Eye (tissue), 1 donor: ENCODE results near the gene GRIN3A.
"Not testable (repeated sequence)": the region's sequence is repeated elsewhere in the genome, so short reads cannot be mapped to it uniquely, and the experiment has no call there.

Experiments used
- DNase-seq: peaks from one replicate; pipeline ENCODE4 v3.0.0-alpha.2; 2015

GRIN3A gene

GRCh38 chr9:101738566-101739183 lies at the start of gene GRIN3A:
GRIN3A (minus strand) TSS chr9:101738647; CDS start chr9:101737979, 668 bp downstream.
- DNase-seq = peak; percentile 66

DNA sequence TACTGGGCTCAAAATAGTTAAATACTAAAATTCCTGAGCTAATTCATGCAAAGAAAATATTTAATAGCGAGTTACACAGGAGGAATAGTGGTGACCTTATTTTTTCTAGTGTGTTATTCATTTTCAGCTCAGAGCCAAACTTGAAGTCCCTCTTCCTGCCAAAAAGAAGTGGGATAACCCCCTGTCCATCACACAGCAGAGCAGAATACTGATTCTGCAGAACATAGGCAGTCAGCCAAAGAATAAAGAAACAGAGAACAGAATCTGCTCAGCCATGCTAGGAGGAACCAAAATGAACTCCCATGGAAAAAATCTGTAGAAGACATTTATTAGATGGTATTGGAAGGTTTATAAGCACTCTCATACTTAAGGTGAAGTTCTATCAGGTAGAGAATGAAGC lies 49.4 kb upstream of the GRIN3A start:
- DNase-seq = no peak

DNA sequence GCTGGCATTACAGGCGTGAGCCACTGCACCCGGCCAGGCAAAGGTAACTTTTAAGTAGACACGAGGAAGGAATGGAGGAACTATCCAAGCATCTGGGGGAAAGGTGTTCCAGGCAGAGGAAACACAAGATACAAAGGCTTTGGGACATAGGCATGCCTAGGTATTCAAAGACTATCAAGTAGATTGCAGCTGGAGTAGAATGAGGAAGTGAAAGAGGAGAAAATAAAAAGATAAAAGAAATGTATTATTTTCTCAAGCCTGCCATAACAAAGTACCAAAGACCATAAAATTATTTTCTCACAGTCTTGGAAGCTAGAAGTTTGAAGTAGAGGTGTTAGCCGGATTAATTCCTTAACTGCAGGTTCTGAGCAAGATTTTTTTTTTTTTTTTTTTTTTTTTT lies 39.9 kb upstream of the GRIN3A start:
- no peak for DNase-seq

- DNase-seq = no peak
These were observed 26.0 kb upstream of the GRIN3A start for GRCh38 chr9:101764472-101764871.

GRCh38 chr9:101758304-101758930 lies 20.0 kb upstream of the GRIN3A start:
- peak; percentile 40 for DNase-seq

DNA sequence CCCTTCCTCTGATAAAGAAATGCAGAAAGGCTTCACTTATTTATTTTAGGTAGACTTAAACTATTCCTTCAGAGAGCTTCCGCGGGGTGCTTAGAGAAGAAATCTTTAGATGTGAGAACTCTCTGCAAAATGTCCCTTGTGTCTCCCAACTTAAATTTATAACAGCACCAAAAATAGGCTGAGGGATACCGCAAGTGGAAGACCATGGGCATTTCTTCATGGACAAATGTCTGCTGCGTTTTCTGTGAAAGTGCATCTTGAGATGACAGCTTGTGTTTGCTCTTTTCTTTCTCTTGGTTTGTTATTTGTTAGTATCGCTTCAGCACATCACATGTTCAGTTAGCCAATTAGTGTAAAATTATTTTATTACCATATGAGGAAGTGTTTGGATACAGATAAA lies 15.3 kb upstream of the GRIN3A start:
- no peak for DNase-seq

GRCh38 chr9:101751895-101752294 lies 13.4 kb upstream of the GRIN3A start:
- DNase-seq = no peak

- no peak for DNase-seq
These were observed 864 bp upstream of the GRIN3A start for GRCh38 chr9:101739311-101739710.

GRCh38 chr9:101737705-101738565 lies 512 bp downstream of the GRIN3A start:
- peak; percentile 72 for DNase-seq

- peak; percentile 40 for DNase-seq
These were observed 1.2 kb downstream of the GRIN3A start for GRCh38 chr9:101737165-101737704.

- DNase-seq = peak; percentile 80
These were observed 1.7 kb downstream of the GRIN3A start for GRCh38 chr9:101736717-101737116.

GRCh38 chr9:101731429-101731828 lies 7.0 kb downstream of the GRIN3A start:
- DNase-seq = no peak

DNA sequence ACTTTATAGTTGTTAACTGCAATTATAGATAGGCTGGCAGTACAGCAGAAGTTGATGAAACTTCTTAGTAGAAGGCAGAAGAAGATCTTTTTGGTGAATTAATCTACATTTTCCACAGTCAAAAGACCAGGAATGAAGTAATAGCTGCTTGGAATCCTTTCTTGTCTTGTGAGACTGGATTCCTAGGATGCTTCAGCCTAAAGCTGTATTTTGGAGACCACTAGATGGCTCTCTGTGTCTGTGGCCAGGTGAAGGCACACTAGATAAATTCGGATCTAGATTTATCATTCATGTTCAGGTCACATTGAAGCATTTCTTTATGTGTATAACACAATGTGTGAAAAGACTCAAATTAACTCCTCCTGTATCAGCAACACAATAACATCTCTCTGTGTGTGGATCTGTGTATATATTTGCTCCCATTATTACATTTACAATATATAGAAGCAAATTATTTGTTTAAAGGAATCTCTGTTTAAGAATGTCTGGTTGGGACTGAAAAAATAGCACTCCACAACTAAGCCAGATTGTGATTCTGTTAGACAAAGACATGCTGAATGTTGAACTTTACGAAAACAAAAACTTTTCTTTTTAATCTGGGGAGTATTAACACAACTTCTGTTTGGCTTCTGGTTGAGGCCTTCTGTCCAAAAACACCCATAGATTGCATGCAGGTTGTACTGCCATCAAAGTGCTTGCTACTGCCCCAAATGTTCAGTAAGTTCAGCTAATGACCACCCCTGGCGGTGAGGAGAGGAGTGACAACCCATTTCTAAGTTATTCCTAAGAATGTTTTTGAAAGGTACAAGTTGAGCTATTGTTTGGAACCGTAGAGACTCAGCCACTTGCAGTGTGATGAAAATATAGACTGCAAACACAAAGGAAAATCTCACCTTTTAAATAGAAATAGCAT lies 10.6 kb downstream of the GRIN3A start:
- DNase-seq = peak; percentile 69

- DNase-seq = not testable (repeated sequence)
These were observed 14.2 kb downstream of the GRIN3A start for GRCh38 chr9:101724271-101724670.

GRCh38 chr9:101718192-101718591 lies 20.3 kb downstream of the GRIN3A start:
- no peak for DNase-seq

DNA sequence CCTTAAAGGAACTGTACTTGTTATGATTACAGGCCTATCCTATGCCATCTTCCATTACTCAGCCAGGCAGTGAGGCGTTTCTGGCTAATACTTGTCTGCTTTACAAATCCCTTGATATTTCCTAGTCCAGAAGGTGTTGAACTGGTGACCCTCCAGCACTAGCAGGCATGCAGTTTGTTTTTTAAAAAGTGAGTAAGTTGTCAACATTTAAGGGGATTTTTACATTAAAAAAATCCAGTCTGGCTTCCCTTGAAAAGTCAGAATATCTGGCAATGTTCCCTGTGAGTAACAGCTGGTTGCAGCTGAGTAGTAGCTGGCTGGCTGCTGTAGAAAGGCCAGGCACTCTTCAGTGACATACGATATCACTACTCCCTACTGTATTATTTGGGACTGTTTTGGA lies 21.8 kb downstream of the GRIN3A start:
- DNase-seq = peak; percentile 44

GRCh38 chr9:101711330-101711941 lies 27.0 kb downstream of the GRIN3A start:
- no peak for DNase-seq

- DNase-seq = no peak
These were observed 29.6 kb downstream of the GRIN3A start for GRCh38 chr9:101708855-101709254.

- no peak for DNase-seq
These were observed 30.7 kb downstream of the GRIN3A start for GRCh38 chr9:101707721-101708120.

GRCh38 chr9:101706997-101707396 lies 31.4 kb downstream of the GRIN3A start:
- DNase-seq = no peak

DNA sequence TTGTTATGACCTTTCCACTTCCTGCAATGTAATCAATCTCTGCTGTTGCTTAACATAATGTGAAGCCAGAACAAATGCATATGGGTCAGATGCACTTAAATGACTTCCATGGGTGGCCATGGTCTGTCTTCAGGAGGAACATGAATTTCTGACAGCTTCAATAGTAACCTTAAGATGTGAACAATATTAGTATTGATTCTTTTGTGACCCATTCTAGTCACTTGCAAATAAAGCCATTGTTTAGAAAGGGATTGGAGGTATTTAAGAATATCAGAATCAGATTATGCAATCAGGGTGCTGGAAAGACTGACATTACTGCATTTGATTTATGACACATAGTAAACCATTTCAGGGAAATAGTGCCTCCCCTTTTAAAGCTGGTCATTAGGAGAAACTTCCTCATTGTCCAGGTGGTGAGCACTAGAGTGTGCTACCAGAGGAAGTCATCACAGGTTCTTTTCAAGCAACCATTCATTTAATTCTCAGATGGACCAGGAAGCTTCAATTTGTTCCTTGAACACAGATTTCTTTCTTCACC lies 32.1 kb downstream of the GRIN3A start:
- no peak for DNase-seq
